Fibroblast of mammary gland (primary cell): ENCODE measurements around the gene CDYL.

Source experiments
- DNase-seq: peaks from one replicate; pipeline ENCODE4 v3.0.0-alpha.2; 2010; ENCODE audit warnings: low read depth
- H3K4me3 ChIP-seq: 2 replicates; pipeline ENCODE4 v1.5.1; 2011; ENCODE audit warnings: low read depth, mild to moderate bottlenecking, low read length, moderate library complexity; ENCODE audit not compliant: control insufficient read depth
- TF ChIP-seq, protein P1 (sequence below): conservative IDR thresholded peaks from 2 replicates; pipeline ENCODE4 v1.5.1; 2011; ENCODE audit warnings: low read depth, low read length, inconsistent platforms; ENCODE audit not compliant: control insufficient read depth, insufficient read depth

The CDYL gene

DNA sequence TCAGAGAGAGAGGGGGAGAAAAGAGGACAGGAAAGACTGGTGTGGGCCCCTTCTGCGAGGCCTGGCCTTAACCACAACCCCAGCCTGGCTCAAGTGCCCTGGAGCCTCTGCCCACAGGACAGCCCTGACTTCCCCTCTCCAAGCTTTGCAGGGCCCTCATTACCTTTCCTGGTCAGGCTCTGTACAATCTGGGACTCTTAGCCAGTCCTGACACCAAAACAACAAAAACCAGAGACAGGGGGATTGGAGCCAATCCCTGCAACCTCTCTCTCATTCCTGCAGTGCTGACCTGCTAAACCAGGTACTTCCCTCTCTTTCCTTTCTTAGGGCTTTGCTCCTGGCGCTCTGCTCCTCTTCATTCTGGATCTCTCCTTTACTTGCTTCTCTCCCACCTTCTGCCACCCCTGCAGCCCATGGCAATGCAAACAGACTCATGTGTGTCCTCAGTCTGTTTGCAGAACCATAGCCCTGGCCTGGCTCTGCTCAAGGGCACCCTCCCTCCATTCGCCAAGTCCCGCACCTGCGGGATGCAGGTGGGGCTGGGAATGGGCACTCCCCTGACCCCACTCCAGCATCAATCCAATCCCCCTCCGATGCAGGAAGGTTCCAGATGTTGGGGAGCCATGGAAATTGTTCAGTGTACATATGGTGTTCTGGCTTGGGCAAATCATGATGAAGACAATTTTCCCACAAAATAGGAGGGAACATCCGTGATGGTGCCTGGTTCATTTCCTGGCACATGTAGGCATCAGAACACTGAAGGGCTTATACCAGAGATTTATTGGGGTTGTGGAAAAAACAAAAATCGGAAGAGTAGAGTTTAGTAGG is 189.6 kb downstream of the CDYL start:
- DNase-seq, result no peak

DNA sequence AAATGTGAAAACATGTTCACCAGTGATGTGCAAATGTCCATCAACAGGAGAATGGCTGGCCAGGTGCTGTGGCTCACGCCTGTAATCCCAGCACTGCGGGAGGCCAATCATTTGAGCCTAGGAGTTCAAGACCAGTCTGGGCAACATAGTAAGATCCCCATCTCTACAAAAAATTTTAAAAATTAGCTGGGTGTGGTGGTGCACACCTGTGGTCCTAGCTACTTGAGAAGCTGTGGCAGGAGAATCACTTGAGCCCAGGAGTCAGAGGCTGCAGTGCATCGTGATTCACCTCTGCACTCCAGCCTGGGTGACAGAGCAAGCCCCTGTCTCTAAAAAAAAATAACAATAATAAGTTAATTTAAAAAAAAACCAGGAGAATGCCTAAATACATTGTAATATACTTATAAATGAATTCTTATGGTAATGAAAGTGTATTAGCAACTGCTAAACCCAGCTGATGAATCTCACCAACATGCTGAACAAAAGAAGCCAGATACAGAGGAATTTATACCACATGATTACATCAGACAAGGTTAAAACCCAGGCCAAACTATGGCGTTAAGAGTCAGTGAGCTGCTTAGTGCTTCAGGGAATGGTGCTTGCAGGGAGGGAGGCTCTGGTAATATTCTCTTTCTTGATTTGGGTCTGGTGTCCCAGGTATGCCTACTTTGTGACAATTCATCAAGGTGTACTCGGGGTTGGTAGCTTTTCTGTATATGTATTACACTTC is 191.3 kb downstream of the CDYL start:
- no peak for DNase-seq
- TF ChIP-seq, protein P1, sequence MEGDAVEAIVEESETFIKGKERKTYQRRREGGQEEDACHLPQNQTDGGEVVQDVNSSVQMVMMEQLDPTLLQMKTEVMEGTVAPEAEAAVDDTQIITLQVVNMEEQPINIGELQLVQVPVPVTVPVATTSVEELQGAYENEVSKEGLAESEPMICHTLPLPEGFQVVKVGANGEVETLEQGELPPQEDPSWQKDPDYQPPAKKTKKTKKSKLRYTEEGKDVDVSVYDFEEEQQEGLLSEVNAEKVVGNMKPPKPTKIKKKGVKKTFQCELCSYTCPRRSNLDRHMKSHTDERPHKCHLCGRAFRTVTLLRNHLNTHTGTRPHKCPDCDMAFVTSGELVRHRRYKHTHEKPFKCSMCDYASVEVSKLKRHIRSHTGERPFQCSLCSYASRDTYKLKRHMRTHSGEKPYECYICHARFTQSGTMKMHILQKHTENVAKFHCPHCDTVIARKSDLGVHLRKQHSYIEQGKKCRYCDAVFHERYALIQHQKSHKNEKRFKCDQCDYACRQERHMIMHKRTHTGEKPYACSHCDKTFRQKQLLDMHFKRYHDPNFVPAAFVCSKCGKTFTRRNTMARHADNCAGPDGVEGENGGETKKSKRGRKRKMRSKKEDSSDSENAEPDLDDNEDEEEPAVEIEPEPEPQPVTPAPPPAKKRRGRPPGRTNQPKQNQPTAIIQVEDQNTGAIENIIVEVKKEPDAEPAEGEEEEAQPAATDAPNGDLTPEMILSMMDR, result no peak

More for the DNA sequence above, 189.6 kb downstream of the CDYL start:
- no peak overlapping the region for H3K4me3 ChIP-seq
- TF ChIP-seq, protein P1, result no peak

DNA sequence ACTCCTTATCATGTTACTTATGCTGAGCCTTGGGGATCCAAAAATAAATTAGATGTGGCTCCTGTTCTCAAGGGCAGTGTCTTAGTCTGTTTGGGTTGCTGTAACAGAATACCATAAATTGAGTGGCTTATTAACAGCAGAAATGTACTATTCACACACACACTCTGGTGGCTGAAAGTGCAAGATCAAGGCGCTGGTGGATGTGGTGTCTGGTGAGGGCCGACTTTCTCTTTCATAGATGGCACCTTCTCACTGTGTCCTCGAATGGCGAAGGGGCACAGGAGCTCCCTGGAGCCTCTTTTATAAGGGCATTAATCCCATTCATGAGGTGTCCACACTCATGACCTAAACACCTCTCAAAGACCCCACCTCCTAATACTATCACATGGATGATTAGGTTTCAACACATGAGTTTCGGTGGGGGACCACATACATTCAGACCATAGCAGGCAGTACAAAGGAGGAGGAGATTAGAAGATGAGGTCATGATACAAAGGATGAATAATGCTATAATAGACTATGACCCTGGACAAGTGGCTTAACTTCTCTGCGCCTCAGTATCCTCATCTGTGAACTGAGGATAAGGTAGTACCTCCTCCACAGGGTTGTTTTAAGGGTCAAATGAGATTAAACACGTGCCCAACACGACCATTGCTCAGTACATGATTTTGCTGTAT is 193.5 kb downstream of the CDYL start:
- TF ChIP-seq, protein P1, result no peak
- H3K4me3 ChIP-seq, result no peak overlapping the region
- no peak for DNase-seq

More for the DNA sequence above, 191.3 kb downstream of the CDYL start:
- H3K4me3 ChIP-seq, result no peak overlapping the region

DNA sequence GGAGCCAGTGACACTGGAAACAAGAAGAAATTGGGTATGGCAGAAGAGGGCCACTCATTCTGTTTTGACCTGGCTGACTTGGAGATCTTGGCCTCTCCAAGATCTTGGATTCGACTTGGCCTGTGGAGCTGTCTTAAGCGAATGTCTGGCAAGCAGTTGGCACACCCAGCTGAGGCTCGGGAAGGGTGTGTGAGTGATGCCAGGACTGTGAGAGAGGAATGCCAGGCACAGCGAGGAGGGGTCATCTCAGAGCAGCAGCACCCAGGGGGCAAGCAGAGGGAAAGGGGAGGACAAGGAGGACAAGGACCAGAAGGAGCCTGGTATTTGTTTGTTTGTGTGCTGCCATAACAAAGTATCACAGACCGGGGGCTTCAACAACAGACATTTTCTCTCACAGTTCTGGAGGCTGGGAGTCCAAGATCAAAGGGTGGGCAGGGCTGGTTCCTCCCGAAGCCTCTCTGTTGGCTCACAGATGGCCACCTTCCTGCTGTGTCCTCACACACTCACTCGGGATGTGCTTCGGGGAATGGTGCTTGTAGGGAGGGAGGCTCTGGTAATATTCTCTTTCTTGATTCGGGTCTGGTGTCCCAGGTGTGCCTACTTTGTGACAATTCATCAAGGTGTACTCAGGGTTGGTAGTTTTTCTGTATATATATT is 194.7 kb downstream of the CDYL start:
- DNase-seq, result no peak
- H3K4me3 ChIP-seq, result no peak overlapping the region
- TF ChIP-seq, protein P1, result no peak

DNA sequence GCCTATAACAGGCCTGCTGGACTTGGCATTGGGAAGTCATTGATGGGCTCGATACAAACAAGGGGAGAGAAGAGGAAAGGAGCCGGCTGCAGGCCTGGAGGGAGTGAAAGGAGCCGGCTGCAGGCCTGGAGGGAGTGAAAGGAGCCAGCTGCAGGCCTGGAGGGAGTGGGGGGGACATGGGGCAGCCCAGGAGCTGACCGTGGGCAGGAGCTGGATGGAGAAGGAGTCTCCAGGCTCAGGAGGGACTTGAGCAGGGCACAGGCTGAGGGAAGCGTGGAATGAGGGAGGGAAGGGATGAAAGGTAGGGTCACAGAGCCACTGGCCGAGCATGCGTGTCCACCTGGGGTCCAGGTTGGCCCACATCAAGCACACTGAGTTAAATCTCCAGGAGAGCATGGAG is 195.6 kb downstream of the CDYL start:
- TF ChIP-seq, protein P1, result no peak
- DNase-seq, result no peak
- H3K4me3 ChIP-seq, result no peak overlapping the region

DNA sequence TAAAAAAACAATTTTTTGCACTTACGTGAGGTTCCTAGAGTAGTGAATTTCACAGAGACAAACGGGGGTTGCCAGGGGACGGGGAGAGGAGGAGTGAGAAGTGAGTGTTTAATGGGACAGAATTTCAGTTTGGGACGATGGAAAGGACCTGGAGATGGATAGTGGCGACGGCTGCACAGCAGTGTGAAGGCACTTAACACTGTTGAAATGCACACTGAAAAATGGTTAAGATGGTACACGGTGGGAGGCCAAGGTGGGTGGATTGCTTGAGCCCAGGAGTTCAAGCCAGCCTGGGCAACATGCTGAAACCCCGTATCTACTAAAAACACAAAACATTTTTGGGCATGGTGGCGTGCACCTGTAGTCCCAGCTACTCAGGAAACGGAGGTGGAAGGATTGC is 196.2 kb downstream of the CDYL start:
- TF ChIP-seq, protein P1, result no peak
- no peak for DNase-seq
- H3K4me3 ChIP-seq, result no peak overlapping the region
